Gastroesophageal sphincter (tissue), 3 donors: ENCODE results near the gene GRM4.

Source experiments
- POLR2A ChIP-seq, 2 donors: fragments of 450-650 bp; IDR thresholded peaks; one replicate each; pipeline ENCODE4 v1.6.1; 2017; ENCODE audit warnings: antibody characterized with exemption in 2 of 2, mild to moderate bottlenecking in 2 of 2, moderate library complexity in 1 of 2
- TF ChIP-seq, protein P1 (sequence below), 4 experiments: fragments of 200-600 bp in 2 of 4; fragments of 450-650 bp in 2 of 4; sonication (generic) in 1 of 4; IDR thresholded peaks; one replicate each; pipeline ENCODE4 v1.5.1; 2017 to 2019; ENCODE audit warnings: antibody characterized with exemption in 4 of 4, mild to moderate bottlenecking in 2 of 4, moderate library complexity in 2 of 4

DNA sequence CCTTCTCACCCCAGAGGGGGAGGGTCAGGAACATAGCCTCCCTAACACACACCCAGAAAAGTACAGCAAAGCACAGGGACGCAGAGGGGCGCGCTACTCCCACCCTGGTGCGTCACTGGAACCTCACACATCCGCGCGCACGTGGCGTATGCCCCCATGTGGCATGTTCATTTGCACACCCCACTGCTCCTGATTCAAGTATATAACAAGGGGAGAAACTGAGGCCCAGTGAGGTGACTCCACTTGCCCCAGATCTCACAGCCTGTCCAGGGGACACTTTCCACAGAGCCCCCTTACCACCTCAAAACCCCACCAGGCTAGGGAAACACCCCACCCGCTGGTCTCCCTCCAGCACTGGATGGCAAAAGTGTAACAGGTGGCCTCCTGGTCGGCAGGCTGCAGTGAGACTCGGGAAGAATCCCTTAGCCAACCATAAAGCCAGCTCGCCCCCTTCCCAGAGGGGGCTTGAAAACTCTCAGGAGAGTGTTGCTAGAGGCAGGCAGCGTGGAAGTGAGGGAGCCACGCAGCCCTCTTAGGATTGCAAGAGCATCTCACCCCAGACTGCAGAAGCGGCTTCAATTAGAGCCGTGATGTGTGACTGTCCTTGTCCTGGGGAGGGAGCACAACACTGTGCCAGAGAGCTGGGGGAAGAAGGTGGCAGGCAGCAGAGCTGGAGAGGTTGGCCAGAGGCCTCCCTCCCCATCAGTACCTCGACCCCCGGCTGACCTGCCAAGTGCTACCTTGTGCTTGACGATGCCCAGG is at the start of gene GRM4:
- no peak for TF ChIP-seq POLR2A (IDR thresholded peaks at IDR 0.05)
- TF ChIP-seq, protein P1, sequence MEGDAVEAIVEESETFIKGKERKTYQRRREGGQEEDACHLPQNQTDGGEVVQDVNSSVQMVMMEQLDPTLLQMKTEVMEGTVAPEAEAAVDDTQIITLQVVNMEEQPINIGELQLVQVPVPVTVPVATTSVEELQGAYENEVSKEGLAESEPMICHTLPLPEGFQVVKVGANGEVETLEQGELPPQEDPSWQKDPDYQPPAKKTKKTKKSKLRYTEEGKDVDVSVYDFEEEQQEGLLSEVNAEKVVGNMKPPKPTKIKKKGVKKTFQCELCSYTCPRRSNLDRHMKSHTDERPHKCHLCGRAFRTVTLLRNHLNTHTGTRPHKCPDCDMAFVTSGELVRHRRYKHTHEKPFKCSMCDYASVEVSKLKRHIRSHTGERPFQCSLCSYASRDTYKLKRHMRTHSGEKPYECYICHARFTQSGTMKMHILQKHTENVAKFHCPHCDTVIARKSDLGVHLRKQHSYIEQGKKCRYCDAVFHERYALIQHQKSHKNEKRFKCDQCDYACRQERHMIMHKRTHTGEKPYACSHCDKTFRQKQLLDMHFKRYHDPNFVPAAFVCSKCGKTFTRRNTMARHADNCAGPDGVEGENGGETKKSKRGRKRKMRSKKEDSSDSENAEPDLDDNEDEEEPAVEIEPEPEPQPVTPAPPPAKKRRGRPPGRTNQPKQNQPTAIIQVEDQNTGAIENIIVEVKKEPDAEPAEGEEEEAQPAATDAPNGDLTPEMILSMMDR (IDR thresholded peaks at IDR 0.05), result no peak
